ENCODE data around the gene DHX35. TPM values are rescaled to one million over a fixed set of nuclear protein-coding genes. Genes with fewer than 3 reads are reported as not detected.

Gene DHX35
- polyA plus RNA-seq, 1 donor from 2014 or later: 21.3 TPM

DNA sequence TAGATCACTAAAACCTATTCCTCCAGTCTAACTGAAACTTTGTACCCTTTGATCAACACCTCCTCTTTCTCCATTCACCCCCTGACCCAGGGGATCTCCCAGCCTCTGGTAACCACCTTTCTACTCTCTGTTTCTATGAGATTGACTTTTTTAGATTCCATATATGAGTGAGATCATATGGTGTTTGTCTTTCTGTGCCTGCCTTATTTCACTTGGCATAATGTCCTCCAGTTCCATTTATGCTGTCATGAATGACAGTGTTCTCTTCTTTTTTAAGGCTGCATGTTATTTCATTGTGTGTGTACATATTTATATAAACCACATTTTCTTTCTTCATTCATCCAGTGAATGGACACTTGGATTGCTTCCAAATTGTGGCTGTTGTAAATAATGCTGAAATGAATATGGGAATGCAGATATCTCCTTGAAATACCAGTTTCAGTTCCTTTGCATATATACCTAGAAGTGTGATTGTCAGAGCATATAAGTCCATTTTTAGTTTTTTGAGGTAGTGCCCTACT is 57.7 kb downstream of the DHX35 start:
- Histone ChIP-seq H3K9me2 (ENCODE audit: insufficient read depth, low read length) (no peaks in the 10 kb centered on the region), H3K27ac (ENCODE audit: low read length) (no peak overlapping the region), H3K9me3 (ENCODE audit: low read length) (peaks cover 6% of the 10 kb centered on the region), H3K27me3 (ENCODE audit: insufficient read depth, low read depth, low read length) (no peaks in the 10 kb centered on the region), H3K4me2 (ENCODE audit: low read length) (no peak overlapping the region), H4K20me1 (ENCODE audit: insufficient read depth) (no peaks in the 10 kb centered on the region), H3K36me3 (ENCODE audit: insufficient read depth, low read length) (peaks cover 23% of the 10 kb centered on the region), H2AFZ (ENCODE audit: low read depth, low read length) (no peak overlapping the region), H3F3A (ENCODE audit: insufficient read depth, low read length, poor library complexity, severe bottlenecking) (no peaks in the 10 kb centered on the region), H3K79me2 (replicated peaks; ENCODE audit: insufficient read depth, low read length) (no peaks in the 10 kb centered on the region), H3K4me3 (ENCODE audit: low read length) (no peak overlapping the region), H3K9ac (ENCODE audit: low read length) (no peak overlapping the region)
- TF ChIP-seq SMC3 (conservative IDR thresholded peaks at IDR 0.05; ENCODE audit: poor library complexity) (no peak), EP300 (conservative IDR thresholded peaks at IDR 0.05; ENCODE audit: poor library complexity, severe bottlenecking) (no peak), TAF1 (IDR thresholded peaks at IDR 0.05; ENCODE audit: low read depth) (no peak), MXI1 (conservative IDR thresholded peaks at IDR 0.05; ENCODE audit: poor library complexity, severe bottlenecking) (no peak), EZH2 (IDR thresholded peaks at IDR 0.05; ENCODE audit: borderline replicate concordance, insufficient read depth, low read length, poor library complexity, severe bottlenecking) (no peak), POLR2AphosphoS5 (IDR thresholded peaks at IDR 0.05) (no peak), RAD21 (conservative IDR thresholded peaks at IDR 0.05) (no peak)
- TF ChIP-seq, protein P1, sequence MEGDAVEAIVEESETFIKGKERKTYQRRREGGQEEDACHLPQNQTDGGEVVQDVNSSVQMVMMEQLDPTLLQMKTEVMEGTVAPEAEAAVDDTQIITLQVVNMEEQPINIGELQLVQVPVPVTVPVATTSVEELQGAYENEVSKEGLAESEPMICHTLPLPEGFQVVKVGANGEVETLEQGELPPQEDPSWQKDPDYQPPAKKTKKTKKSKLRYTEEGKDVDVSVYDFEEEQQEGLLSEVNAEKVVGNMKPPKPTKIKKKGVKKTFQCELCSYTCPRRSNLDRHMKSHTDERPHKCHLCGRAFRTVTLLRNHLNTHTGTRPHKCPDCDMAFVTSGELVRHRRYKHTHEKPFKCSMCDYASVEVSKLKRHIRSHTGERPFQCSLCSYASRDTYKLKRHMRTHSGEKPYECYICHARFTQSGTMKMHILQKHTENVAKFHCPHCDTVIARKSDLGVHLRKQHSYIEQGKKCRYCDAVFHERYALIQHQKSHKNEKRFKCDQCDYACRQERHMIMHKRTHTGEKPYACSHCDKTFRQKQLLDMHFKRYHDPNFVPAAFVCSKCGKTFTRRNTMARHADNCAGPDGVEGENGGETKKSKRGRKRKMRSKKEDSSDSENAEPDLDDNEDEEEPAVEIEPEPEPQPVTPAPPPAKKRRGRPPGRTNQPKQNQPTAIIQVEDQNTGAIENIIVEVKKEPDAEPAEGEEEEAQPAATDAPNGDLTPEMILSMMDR (IDR thresholded peaks at IDR 0.05; ENCODE audit: poor library complexity, severe bottlenecking): no peak
- TF ChIP-seq, protein P2, sequence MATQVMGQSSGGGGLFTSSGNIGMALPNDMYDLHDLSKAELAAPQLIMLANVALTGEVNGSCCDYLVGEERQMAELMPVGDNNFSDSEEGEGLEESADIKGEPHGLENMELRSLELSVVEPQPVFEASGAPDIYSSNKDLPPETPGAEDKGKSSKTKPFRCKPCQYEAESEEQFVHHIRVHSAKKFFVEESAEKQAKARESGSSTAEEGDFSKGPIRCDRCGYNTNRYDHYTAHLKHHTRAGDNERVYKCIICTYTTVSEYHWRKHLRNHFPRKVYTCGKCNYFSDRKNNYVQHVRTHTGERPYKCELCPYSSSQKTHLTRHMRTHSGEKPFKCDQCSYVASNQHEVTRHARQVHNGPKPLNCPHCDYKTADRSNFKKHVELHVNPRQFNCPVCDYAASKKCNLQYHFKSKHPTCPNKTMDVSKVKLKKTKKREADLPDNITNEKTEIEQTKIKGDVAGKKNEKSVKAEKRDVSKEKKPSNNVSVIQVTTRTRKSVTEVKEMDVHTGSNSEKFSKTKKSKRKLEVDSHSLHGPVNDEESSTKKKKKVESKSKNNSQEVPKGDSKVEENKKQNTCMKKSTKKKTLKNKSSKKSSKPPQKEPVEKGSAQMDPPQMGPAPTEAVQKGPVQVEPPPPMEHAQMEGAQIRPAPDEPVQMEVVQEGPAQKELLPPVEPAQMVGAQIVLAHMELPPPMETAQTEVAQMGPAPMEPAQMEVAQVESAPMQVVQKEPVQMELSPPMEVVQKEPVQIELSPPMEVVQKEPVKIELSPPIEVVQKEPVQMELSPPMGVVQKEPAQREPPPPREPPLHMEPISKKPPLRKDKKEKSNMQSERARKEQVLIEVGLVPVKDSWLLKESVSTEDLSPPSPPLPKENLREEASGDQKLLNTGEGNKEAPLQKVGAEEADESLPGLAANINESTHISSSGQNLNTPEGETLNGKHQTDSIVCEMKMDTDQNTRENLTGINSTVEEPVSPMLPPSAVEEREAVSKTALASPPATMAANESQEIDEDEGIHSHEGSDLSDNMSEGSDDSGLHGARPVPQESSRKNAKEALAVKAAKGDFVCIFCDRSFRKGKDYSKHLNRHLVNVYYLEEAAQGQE (IDR thresholded peaks at IDR 0.05; ENCODE audit: borderline replicate concordance): no peak

DNA sequence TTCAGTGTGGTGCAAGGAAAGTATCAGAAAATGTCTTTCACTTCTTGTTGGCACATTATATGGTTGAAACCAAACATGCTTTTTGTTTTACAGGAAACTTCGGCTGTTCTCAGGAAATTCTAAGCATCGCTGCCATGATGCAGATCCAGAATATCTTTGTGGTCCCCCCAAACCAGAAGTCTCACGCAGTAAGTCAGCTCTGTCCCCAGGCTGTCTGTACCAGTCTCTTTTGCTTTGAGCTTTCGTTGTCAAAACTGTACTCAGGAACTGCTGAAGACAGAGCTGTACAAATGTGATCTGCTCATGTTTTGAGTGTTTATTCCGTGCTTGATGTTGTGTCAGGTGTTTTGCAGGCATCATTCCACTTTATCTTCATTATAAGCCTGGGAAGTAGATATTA is 59.6 kb downstream of the DHX35 start:
- no peak overlapping the region for H2AFZ ChIP-seq (ENCODE audit: low read depth, low read length)
- H3K4me3 ChIP-seq (ENCODE audit: low read length): no peak overlapping the region
- H3F3A ChIP-seq (ENCODE audit: insufficient read depth, low read length, poor library complexity, severe bottlenecking): no peaks in the 10 kb centered on the region
- H3K9me3 ChIP-seq (ENCODE audit: low read length): no peaks in the 10 kb centered on the region
- H3K36me3 ChIP-seq (ENCODE audit: insufficient read depth, low read length): peaks cover 4% of the 10 kb centered on the region
- no peak overlapping the region for H3K4me2 ChIP-seq (ENCODE audit: low read length)
- TF ChIP-seq RAD21 (conservative IDR thresholded peaks at IDR 0.05) (no peak), EP300 (conservative IDR thresholded peaks at IDR 0.05; ENCODE audit: poor library complexity, severe bottlenecking) (no peak), EZH2 (IDR thresholded peaks at IDR 0.05; ENCODE audit: borderline replicate concordance, insufficient read depth, low read length, poor library complexity, severe bottlenecking) (no peak)
- TF ChIP-seq, protein P2 (IDR thresholded peaks at IDR 0.05; ENCODE audit: borderline replicate concordance): no peak
- TF ChIP-seq, protein P1 (IDR thresholded peaks at IDR 0.05; ENCODE audit: poor library complexity, severe bottlenecking): no peak
- H3K9ac ChIP-seq (ENCODE audit: low read length): no peak overlapping the region
- H3K9me2 ChIP-seq (ENCODE audit: insufficient read depth, low read length): no peaks in the 10 kb centered on the region
- no peaks in the 10 kb centered on the region for H4K20me1 ChIP-seq (ENCODE audit: insufficient read depth)
- H3K27ac ChIP-seq (ENCODE audit: low read length): no peak overlapping the region
- no peaks in the 10 kb centered on the region for H3K27me3 ChIP-seq (ENCODE audit: insufficient read depth, low read depth, low read length)
- H3K79me2 ChIP-seq (replicated peaks; ENCODE audit: insufficient read depth, low read length): no peaks in the 10 kb centered on the region

Measured in neural cell (in vitro differentiated cells).